Measurements from ENCODE around the gene CDH5. TPM values are rescaled to one million over a fixed set of nuclear protein-coding genes. Genes with fewer than 3 reads are reported as not detected.

The CDH5 gene
- total RNA-seq, 4 donors from 2014 or later: 31.2 to 126 (median 70.6) TPM

DNA sequence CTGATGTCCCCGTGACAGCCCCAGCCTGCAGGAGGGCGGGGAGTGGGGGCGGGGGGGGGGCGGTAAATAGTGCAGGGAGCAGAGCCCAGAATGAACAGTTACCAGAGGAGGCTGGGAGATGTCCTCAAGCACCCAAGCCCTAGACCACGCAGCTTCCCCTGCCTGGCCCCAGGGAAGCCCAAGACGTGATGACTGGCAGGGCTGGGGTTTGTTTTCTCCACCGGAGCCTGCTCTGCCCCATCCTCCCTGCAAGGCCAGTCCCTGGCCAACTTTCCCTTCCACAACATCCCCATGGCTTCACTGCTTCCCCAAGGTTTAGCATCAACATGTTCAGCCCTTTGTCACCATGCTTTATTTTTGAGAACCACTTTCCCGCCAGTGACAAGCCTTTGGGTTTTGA, 59.2 kb downstream of the CDH5 start:
- H3K27ac ChIP-seq: no peak overlapping the region
- intact Hi-C loops (cut with DNase I; ENCODE audit: low total_unique reads): no loop called here
- DNase-seq: no peak
- H3K36me3 ChIP-seq: no peaks in the 10 kb centered on the region
- H3K4me3 ChIP-seq: no peak overlapping the region
- H3K9me3 ChIP-seq: no peaks in the 10 kb centered on the region
- H3K4me1 ChIP-seq: peaks cover 0 to 8% of the 10 kb centered on the region in 2 donors
- H3K27me3 ChIP-seq: peaks cover 8 to 9% of the 10 kb centered on the region in 2 donors
- TF ChIP-seq, protein P1, sequence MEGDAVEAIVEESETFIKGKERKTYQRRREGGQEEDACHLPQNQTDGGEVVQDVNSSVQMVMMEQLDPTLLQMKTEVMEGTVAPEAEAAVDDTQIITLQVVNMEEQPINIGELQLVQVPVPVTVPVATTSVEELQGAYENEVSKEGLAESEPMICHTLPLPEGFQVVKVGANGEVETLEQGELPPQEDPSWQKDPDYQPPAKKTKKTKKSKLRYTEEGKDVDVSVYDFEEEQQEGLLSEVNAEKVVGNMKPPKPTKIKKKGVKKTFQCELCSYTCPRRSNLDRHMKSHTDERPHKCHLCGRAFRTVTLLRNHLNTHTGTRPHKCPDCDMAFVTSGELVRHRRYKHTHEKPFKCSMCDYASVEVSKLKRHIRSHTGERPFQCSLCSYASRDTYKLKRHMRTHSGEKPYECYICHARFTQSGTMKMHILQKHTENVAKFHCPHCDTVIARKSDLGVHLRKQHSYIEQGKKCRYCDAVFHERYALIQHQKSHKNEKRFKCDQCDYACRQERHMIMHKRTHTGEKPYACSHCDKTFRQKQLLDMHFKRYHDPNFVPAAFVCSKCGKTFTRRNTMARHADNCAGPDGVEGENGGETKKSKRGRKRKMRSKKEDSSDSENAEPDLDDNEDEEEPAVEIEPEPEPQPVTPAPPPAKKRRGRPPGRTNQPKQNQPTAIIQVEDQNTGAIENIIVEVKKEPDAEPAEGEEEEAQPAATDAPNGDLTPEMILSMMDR (IDR thresholded peaks at IDR 0.05): no peak
- TF ChIP-seq POLR2A (IDR thresholded peaks at IDR 0.05): no peak

DNA sequence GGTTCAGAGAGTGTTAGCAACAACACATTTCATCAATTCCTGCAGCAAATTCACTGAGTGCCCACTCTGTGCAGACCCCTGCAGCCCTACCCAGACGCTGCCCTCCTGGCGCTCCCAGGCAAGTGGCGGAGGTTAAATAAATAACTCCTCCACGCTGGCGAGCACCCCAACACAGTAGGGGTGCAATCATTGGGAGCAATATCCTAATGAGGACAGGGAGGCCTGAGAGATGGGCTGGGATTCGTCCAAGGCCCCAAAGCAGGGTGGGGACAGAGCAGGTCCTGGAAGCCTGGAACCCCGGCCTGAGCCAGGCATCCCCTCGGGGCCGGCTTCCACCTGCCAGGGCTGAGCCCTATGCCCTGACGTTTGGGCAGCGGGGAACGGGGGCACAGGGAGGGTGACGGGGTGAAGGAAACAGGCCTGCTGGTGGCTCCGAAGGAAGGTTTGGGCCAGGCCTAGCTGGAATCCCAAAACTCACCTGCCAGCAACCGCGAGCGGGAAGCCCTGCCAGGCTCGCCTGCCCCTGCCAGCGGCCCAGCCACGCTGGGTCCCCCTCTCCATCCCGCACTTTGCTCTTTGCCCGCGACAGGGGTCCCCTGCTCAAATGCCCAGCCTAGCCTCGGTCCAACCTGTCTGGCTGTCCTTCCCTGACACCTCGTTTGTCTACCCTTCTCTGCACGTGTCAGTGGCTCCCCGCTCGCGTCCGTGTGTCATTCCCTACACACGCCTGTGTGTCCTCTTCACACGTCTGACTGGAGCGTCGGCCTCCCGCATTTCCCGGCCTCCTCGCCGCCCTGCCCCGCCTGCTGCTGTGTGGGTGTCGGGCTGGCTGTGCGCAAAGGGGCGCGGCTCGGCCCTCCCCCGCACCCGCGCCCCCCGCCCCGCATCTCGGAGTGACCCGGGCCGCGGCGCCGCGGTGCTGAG, 59.9 kb downstream of the CDH5 start:
- DNase-seq: no peak

GRCh38 chr16:66427036-66427860, 60.8 kb downstream of the CDH5 start, which contains the start of gene BEAN1:
Gene BEAN1, plus strand, starts transcription at chr16:66427295. Its CDS starts 10,382 bp downstream, at chr16:66437677.
- Histone ChIP-seq H3K36me3 (no peaks in the 10 kb centered on the region), H3K4me1 (peaks cover 0 to 8% of the 10 kb centered on the region in 2 donors), H3K9me3 (no peaks in the 10 kb centered on the region), H3K27me3 (peaks cover 8 to 9% of the 10 kb centered on the region in 2 donors), H3K27ac (no peak within 1 kb of the TSS), H3K4me3 (peak within 1 kb of the TSS; percentile 8 to 27)
- intact Hi-C loops (cut with DNase I; ENCODE audit: low total_unique reads): no loop called here
- no peak for DNase-seq
- TF ChIP-seq, protein P1 (IDR thresholded peaks at IDR 0.05): no peak
- TF ChIP-seq POLR2A (IDR thresholded peaks at IDR 0.05): no peak

More for the DNA sequence above, 59.9 kb downstream of the CDH5 start:
- peaks cover 8 to 9% of the 10 kb centered on the region in 2 donors for H3K27me3 ChIP-seq
- H3K36me3 ChIP-seq: no peaks in the 10 kb centered on the region
- peaks cover 0 to 8% of the 10 kb centered on the region in 2 donors for H3K4me1 ChIP-seq
- TF ChIP-seq, protein P1 (IDR thresholded peaks at IDR 0.05): no peak
- no peak for TF ChIP-seq POLR2A (IDR thresholded peaks at IDR 0.05)
- intact Hi-C loops (cut with DNase I; ENCODE audit: low total_unique reads): no loop called here
- peak overlapping the region in 1 of 2 donors; percentile 23 for H3K4me3 ChIP-seq
- H3K27ac ChIP-seq: no peak overlapping the region
- H3K9me3 ChIP-seq: no peaks in the 10 kb centered on the region

DNA sequence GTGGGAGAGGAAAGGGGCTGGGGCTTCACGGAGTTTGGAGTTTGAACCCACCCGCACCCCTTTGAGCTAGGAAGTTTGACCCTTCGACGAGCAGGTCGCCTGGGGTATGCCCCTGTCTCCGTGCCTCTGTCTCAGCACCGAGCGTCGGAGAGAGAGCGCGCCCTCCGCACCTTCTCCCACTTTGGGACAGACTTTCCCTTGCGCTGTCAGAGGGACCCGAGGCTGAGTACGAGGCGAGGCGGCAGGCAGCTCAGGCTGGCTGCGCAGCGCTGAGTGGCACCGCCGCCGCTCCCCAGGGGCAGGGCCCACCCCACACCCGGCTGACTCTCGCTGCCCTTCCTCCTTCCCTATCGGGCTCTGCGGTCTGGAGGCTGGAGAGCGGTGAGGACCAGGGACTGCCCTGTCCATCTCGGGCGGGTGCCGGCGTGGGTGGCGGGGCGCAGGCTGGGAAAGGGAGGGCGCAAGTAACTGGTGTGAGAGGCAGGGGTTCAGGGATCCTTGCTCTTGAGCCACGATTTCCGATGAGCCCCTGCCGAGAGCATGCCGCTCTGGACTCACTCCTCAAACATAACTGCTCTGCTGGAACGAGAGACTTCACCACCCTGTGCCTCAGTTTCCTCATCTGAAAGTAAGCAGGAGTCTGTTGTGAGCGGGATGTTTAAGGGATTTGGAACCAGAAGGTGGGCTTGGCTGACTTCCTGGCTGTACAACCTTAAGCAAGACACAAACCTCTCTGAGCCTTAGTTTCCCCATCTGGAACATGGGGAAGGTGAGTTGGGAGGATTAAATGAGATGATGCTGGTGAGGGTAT, 61.6 kb downstream of the CDH5 start:
- no peak for DNase-seq
- TF ChIP-seq, protein P1 (IDR thresholded peaks at IDR 0.05): no peak
- TF ChIP-seq POLR2A (IDR thresholded peaks at IDR 0.05): no peak
- Histone ChIP-seq H3K36me3 (no peaks in the 10 kb centered on the region), H3K27ac (no peak overlapping the region), H3K9me3 (no peaks in the 10 kb centered on the region), H3K27me3 (peaks cover 8 to 9% of the 10 kb centered on the region in 2 donors), H3K4me1 (peaks cover 0 to 8% of the 10 kb centered on the region in 2 donors), H3K4me3 (peak overlapping the region in 1 of 2 donors; percentile 8)
- intact Hi-C loops (cut with DNase I; ENCODE audit: low total_unique reads): no loop called here
